GM12878 (cell line): ENCODE measurements around the gene CDR2.

Experiments used
- GABPA ChIP-seq: IDR thresholded peaks from 2 replicates; pipeline ENCODE4 v1.6.1; 2014; ENCODE audit warnings: antibody characterized with exemption, low read depth, mild to moderate bottlenecking, inconsistent platforms
- SREBF2 ChIP-seq: IDR thresholded peaks from 2 replicates; pipeline ENCODE4 v1.6.1; 2012; ENCODE audit warnings: mild to moderate bottlenecking, low read length

- TF ChIP-seq GABPA (no peak), SREBF2 (no peak)
Observed at GRCh38 chr16:22402191-22402590, 27.8 kb upstream of the CDR2 start.
